MCF 10A (cell line): ENCODE data around the gene TPRN. TPM values are rescaled to one million over a fixed set of nuclear protein-coding genes. Genes with fewer than 3 reads are reported as not detected.
A peak's percentile ranks its signal among the peaks of the same experiment; 100 is the strongest.

Source experiments
- BruUV-seq: library from RNA; stranded (reverse); fragments of 400-500 nt; replicated peaks from 2 replicates; lab custom pipeline; 2021; lab: Mats Ljungman, UMichigan
- CTCF ChIA-PET: fragments of 300-600 bp; sonication (Branson Sonifier 250); formaldehyde crosslinking; extraction: SDS; loops from one replicate; lab custom pipeline; 2021; ENCODE audit warnings: antibody characterized with exemption, inconsistent platforms; lab: Yijun Ruan, JAX
- POLR2A ChIA-PET: fragments of 300-600, 350-650 bp; sonication (Branson Sonifier 250); formaldehyde crosslinking; extraction: SDS; loops from one replicate; lab custom pipeline; 2020; ENCODE audit warnings: antibody characterized with exemption, inconsistent platforms; lab: Yijun Ruan, JAX
- DNase-seq: peaks from one replicate; pipeline ENCODE4 v3.0.0-alpha.2; 2018; ENCODE audit not compliant: unreplicated experiment
- H3K27ac Mint-ChIP-seq: one replicate; pipeline ENCODE4 v1.8.0; 2022; ENCODE audit warnings: mild to moderate bottlenecking, low read depth, mixed read lengths; ENCODE audit not compliant: unreplicated experiment
- H3K27me3 Mint-ChIP-seq: one replicate; pipeline ENCODE4 v1.8.0; 2022; ENCODE audit warnings: mixed read lengths; ENCODE audit not compliant: insufficient read depth, unreplicated experiment
- H3K36me3 Mint-ChIP-seq: one replicate; pipeline ENCODE4 v1.8.0; 2022; ENCODE audit warnings: mild to moderate bottlenecking, moderate library complexity, mixed read lengths; ENCODE audit not compliant: insufficient read depth, unreplicated experiment
- H3K4me1 Mint-ChIP-seq: one replicate; pipeline ENCODE4 v1.8.0; 2022; ENCODE audit warnings: mixed read lengths; ENCODE audit not compliant: insufficient read depth, unreplicated experiment
- H3K4me3 Mint-ChIP-seq: one replicate; pipeline ENCODE4 v1.8.0; 2022; ENCODE audit warnings: mild to moderate bottlenecking, moderate library complexity, mixed read lengths; ENCODE audit not compliant: unreplicated experiment
- H3K9me3 Mint-ChIP-seq: one replicate; pipeline ENCODE4 v1.8.0; 2022; ENCODE audit warnings: mixed read lengths; ENCODE audit not compliant: unreplicated experiment
- CTCF ChIP-seq: fragments of 200-600 bp; IDR thresholded peaks from one replicate; pipeline ENCODE4 v1.8.0; 2022; ENCODE audit warnings: antibody characterized with exemption, mild to moderate bottlenecking; ENCODE audit not compliant: unreplicated experiment
- intact Hi-C: fragments of 100-400 bp; cut with micrococcal nuclease; formaldehyde crosslinking; loops from 2 replicates; pipeline ENCODE4 v1.14.1; 2022
- total RNA-seq: library from RNA; stranded (reverse); gene quantifications from 2 replicates; pipeline ENCODE4 v1.2.3, GENCODE V29; 2022

The TPRN gene
- total RNA-seq, 1 experiment from 2014 or later = 13.4 TPM

- H3K4me1 Mint-ChIP-seq = no peaks in the 10 kb centered on the region
- POLR2A ChIA-PET = interaction anchor here (1.0 to 1.8 kb wide), 5 partner anchors 11 to 107 kb away, joined by 4 to 16 read pairs (median 4); partner anchors contain the start of genes ANAPC2, CYSRT1, SSNA1 and TPRN
- no peak overlapping the region for H3K27ac Mint-ChIP-seq
- intact Hi-C loops = no loop called here
- peak; percentile 98 for TF ChIP-seq CTCF
- no peak overlapping the region for H3K4me3 Mint-ChIP-seq
- no peaks in the 10 kb centered on the region for H3K9me3 Mint-ChIP-seq
- CTCF ChIA-PET = interaction anchor here (0.6 to 3.5 kb wide), 33 partner anchors 9 to 369 kb away, joined by 3 to 36 read pairs (median 4); partner anchors contain the start of genes ANAPC2, CYSRT1, EXD3 and NELFB
- no peaks in the 10 kb centered on the region for H3K27me3 Mint-ChIP-seq
- peaks cover 21% of the 10 kb centered on the region for H3K36me3 Mint-ChIP-seq
- BruUV-seq = no TSS peak
- DNase-seq = peak; percentile 81
These were observed 35.8 kb upstream of the TPRN start for GRCh38 chr9:137236238-137236935.

- intact Hi-C loops = no loop called here
- Mint-ChIP-seq H3K36me3 (peaks cover 13% of the 10 kb centered on the region), H3K4me3 (no peak overlapping the region), H3K27ac (no peak overlapping the region), H3K4me1 (no peaks in the 10 kb centered on the region), H3K27me3 (no peaks in the 10 kb centered on the region), H3K9me3 (no peaks in the 10 kb centered on the region)
- CTCF ChIA-PET = interaction anchor here (0.6 to 1.9 kb wide), 10 partner anchors 23 to 206 kb away, joined by 3 to 8 read pairs (median 4); partner anchors contain the start of gene TOR4A
- no peak for TF ChIP-seq CTCF
- no TSS peak for BruUV-seq
- POLR2A ChIA-PET = interaction anchor here (1.0 to 1.8 kb wide), 3 partner anchors 10 to 47 kb away, joined by 4 to 16 read pairs (median 5); partner anchors contain the start of genes ANAPC2, CYSRT1, SSNA1 and TPRN
- DNase-seq = no peak
These were observed 35.1 kb upstream of the TPRN start for GRCh38 chr9:137235424-137236237.

GRCh38 chr9:137234758-137235423 lies 34.4 kb upstream of the TPRN start:
- H3K27me3 Mint-ChIP-seq = no peaks in the 10 kb centered on the region
- TF ChIP-seq CTCF = no peak
- DNase-seq = no peak
- no peaks in the 10 kb centered on the region for H3K9me3 Mint-ChIP-seq
- H3K4me1 Mint-ChIP-seq = no peaks in the 10 kb centered on the region
- BruUV-seq = no TSS peak
- peaks cover 12% of the 10 kb centered on the region for H3K36me3 Mint-ChIP-seq
- ChIA-PET CTCF (interaction anchor here (0.6 to 1.7 kb wide), 5 partner anchors 31 to 532 kb away, joined by 3 to 4 read pairs (median 4); no protein-coding TSS in a partner anchor), POLR2A (no interaction called here)
- intact Hi-C loops = no loop called here
- no peak overlapping the region for H3K4me3 Mint-ChIP-seq
- no peak overlapping the region for H3K27ac Mint-ChIP-seq
